GM12878 (cell line): ENCODE measurements around the gene KLF6. TPM values are rescaled to one million over a fixed set of nuclear protein-coding genes. Genes with fewer than 3 reads are reported as not detected.
A peak's percentile ranks its signal among the peaks of the same experiment; 100 is the strongest.

Experiments used
- BCL11A ChIP-seq: IDR thresholded peaks from 2 replicates; pipeline ENCODE4 v1.6.1; 2011; ENCODE audit warnings: low read depth, low read length
- CBX5 ChIP-seq: sonication (generic); IDR thresholded peaks from 2 replicates; pipeline ENCODE4 v1.6.1; 2016; ENCODE audit warnings: low read depth, moderate library complexity, mild to moderate bottlenecking, inconsistent platforms
- CHD4 ChIP-seq: fragments of 200-600 bp; sonication (generic); IDR thresholded peaks from 2 replicates; pipeline ENCODE4 v1.6.1; 2016; ENCODE audit warnings: mild to moderate bottlenecking
- CREM ChIP-seq: IDR thresholded peaks from 2 replicates; pipeline ENCODE4 v1.6.1; 2014; ENCODE audit warnings: antibody characterized with exemption, low read depth
- CUX1 ChIP-seq: IDR thresholded peaks from 2 replicates; pipeline ENCODE4 v1.6.1; 2012; ENCODE audit warnings: improper control_type of control experiment, low read depth, low read length; ENCODE audit not compliant: insufficient replicate concordance
- FOXM1 ChIP-seq: IDR thresholded peaks from 2 replicates; pipeline ENCODE4 v1.6.1; 2012; ENCODE audit warnings: low read depth, mild to moderate bottlenecking, inconsistent platforms, low read length, moderate library complexity
- MYB ChIP-seq: fragments of 150-350 bp; IDR thresholded peaks from 2 replicates; pipeline ENCODE4 v1.6.1; 2014; ENCODE audit warnings: mild to moderate bottlenecking, low read depth, low read length, borderline replicate concordance
- NRF1 ChIP-seq: conservative IDR thresholded peaks from 2 replicates; pipeline ENCODE4 v1.6.1; 2011; ENCODE audit warnings: mild to moderate bottlenecking, low read depth, low read length, improper control_type of control experiment
- PAX5 ChIP-seq: IDR thresholded peaks from 2 replicates; pipeline ENCODE4 v1.6.1; 2011; ENCODE audit warnings: low read depth, low read length, borderline replicate concordance
- PAX8 ChIP-seq: fragments of 450-650 bp; IDR thresholded peaks from 2 replicates; pipeline ENCODE4 v1.6.1; 2017; ENCODE audit warnings: mild to moderate bottlenecking, moderate library complexity
- PML ChIP-seq: IDR thresholded peaks from 2 replicates; pipeline ENCODE4 v1.6.1; 2012; ENCODE audit warnings: low read length, inconsistent platforms
- PRDM15 ChIP-seq: fragments of 450-650 bp; formaldehyde crosslinking; IDR thresholded peaks from 2 replicates; pipeline ENCODE4 v1.4.0; 2020; ENCODE audit warnings: mild to moderate bottlenecking, moderate library complexity
- RB1 ChIP-seq: fragments of 450-650 bp; formaldehyde crosslinking; IDR thresholded peaks from 2 replicates; pipeline ENCODE4 v1.6.1; 2017; ENCODE audit warnings: mild to moderate bottlenecking, borderline replicate concordance
- STAT1 ChIP-seq: fragments of 450-650 bp; conservative IDR thresholded peaks from 2 replicates; pipeline ENCODE4 v1.6.1; 2014; ENCODE audit warnings: antibody characterized with exemption, mild to moderate bottlenecking
- SUZ12 ChIP-seq: fragments of 200-600 bp; sonication (generic); IDR thresholded peaks from one replicate; pipeline ENCODE4 v1.6.1; 2018; ENCODE audit warnings: antibody characterized with exemption, mild to moderate bottlenecking; ENCODE audit not compliant: unreplicated experiment
- USF2 ChIP-seq: IDR thresholded peaks from 2 replicates; pipeline ENCODE4 v1.6.1; 2011; ENCODE audit warnings: low read depth, low read length, improper control_type of control experiment, borderline replicate concordance
- WRNIP1 ChIP-seq: IDR thresholded peaks from 2 replicates; pipeline ENCODE4 v1.6.1; 2011; ENCODE audit warnings: low read depth, low read length, improper control_type of control experiment, borderline replicate concordance
- ZBED1 ChIP-seq: IDR thresholded peaks from 2 replicates; pipeline ENCODE4 v1.6.1; 2016; ENCODE audit warnings: borderline replicate concordance
- ZBTB33 ChIP-seq: fragments of 450-650 bp; IDR thresholded peaks from 2 replicates; pipeline ENCODE4 v1.6.1; 2017; ENCODE audit warnings: mild to moderate bottlenecking
- ZNF207 ChIP-seq: fragments of 450-650 bp; IDR thresholded peaks from 2 replicates; pipeline ENCODE4 v1.6.1; 2014; ENCODE audit warnings: antibody characterized with exemption, mild to moderate bottlenecking, borderline replicate concordance
- polyA plus RNA-seq, 11 experiments: library from polyadenylated mRNA; depleted of rRNA in 4 of 11; unstranded in 6 of 11; stranded (reverse) in 5 of 11; fragments of >200 nt; fragmentation: Nextera tagmentation in 4 of 11; fragmentation: Illumina TruSeq in 1 of 11; extraction: Ambion mirVana in 4 of 11; extraction: Trizol in 1 of 11; gene quantifications; 1 replicate in 1 of 11; 2 replicates in 10 of 11; pipeline versions ENCODE4 v1.2.1 to v1.2.3, GENCODE V29; 2011 to 2016; ENCODE audit warnings: inconsistent platforms in 2 of 11, missing spikeins in 2 of 11, low read depth in 1 of 11
- total RNA-seq, 4 experiments: library from RNA; depleted of rRNA in 3 of 4; stranded (reverse); fragments of >200 nt in 3 of 4; fragmentation: Illumina TruSeq in 1 of 4; extraction: Trizol in 1 of 4; gene quantifications; 2 replicates each; pipeline versions ENCODE4 v1.2.1 to v1.2.3, GENCODE V29; 2013 to 2021

Gene KLF6
- total and polyA plus RNA-seq, 10 of the 15 experiments (the other 5 are each of a cell fraction or from before 2014, with no cell fraction given), result 7.4 to 54.1 (median 23.5) TPM

- TF ChIP-seq CUX1 (no peak), PAX8 (no peak), RB1 (no peak), CHD4 (no peak), FOXM1 (no peak), MYB (no peak), USF2 (no peak), BCL11A (0 out of 2 replicates have a peak, but pooled peaks have one; percentile 29), ZBED1 (no peak), NRF1 (no peak), PML (no peak), CBX5 (no peak), ZNF207 (no peak), WRNIP1 (no peak), ZBTB33 (no peak), SUZ12 (no peak), CREM (no peak), STAT1 (no peak), PAX5 (no peak), PRDM15 (no peak)
These were observed 20.3 kb upstream of the KLF6 start (continued) for GRCh38 chr10:3805201-3805790.
